Measurements from ENCODE around the gene ASB13.

- TF ChIP-seq CTCF (IDR thresholded peaks at IDR 0.05) (no peak), POLR2A (IDR thresholded peaks at IDR 0.05) (no peak), POLR2AphosphoS5 (IDR thresholded peaks at IDR 0.05) (peak; percentile 7 to 78 (median 74)), EP300 (IDR thresholded peaks at IDR 0.05) (no peak)
Observed at GRCh38 chr10:5632446-5632845, 33.9 kb downstream of the ASB13 start.
